GM12878 (cell line): Measurements from ENCODE around the gene ZPR1. TPM values are rescaled to one million over a fixed set of nuclear protein-coding genes. Genes with fewer than 3 reads are reported as not detected.

ENCODE experiments used
- ATAC-seq: fragments of 200-7000 bp; cut with Tn5 transposase; 3 replicates; pipeline ENCODE4 v1.9.1; 2020; ENCODE audit warnings: mild to moderate bottlenecking, moderate library complexity
- BruUV-seq: library from RNA; stranded (reverse); fragments of 400-500 nt; replicated peaks from 2 replicates; lab custom pipeline; 2021; lab: Mats Ljungman, UMichigan
- CTCF ChIA-PET: fragments of 300-600 bp; sonication (Branson Sonifier 250); formaldehyde crosslinking; extraction: SDS; loops from one replicate; lab custom pipeline; 2021; ENCODE audit warnings: inconsistent platforms; lab: Yijun Ruan, JAX
- POLR2A ChIA-PET: fragments of 350-600 bp; formaldehyde crosslinking; extraction: SDS; loops from one replicate; lab custom pipeline; 2021; ENCODE audit warnings: inconsistent platforms; lab: Charles Lee
- RAD21 ChIA-PET: fragments of 300-600 bp; sonication (Branson Sonifier 250); formaldehyde crosslinking; loops from one replicate; lab custom pipeline; 2023; ENCODE audit warnings: antibody characterized with exemption; ENCODE audit not compliant: unreplicated experiment; lab: Charles Lee
- SMC1A ChIA-PET: fragments of 300-600 bp; sonication (Branson Sonifier 250); formaldehyde crosslinking; loops from one replicate; lab custom pipeline; 2023; ENCODE audit not compliant: unreplicated experiment, uncharacterized antibody; lab: Charles Lee
- DNase-seq: peaks from one replicate; pipeline ENCODE4 v3.0.0-alpha.2; 2011; ENCODE audit warnings: low read depth, low spot score
- FAIRE-seq: peaks from 3 replicates; lab custom pipeline; 2011; peaks lifted over from hg19 to GRCh38; lab: Jason Lieb, UNC
- H2AFZ ChIP-seq: 2 replicates; pipeline ENCODE4 v1.6.0; 2011; ENCODE audit warnings: low read depth, low read length, control low read depth; ENCODE audit not compliant: control insufficient read depth
- H3K27ac ChIP-seq: 2 replicates; pipeline ENCODE4 v1.5.1; 2011; ENCODE audit warnings: control low read depth; ENCODE audit not compliant: control insufficient read depth, insufficient read depth
- H3K27me3 ChIP-seq, 2 experiments: replicated peaks in 1 of 2; 2 replicates each; pipeline versions ENCODE4 v1.6.0 to v1.6.1; 2011; ENCODE audit warnings: low read length in 1 of 2; ENCODE audit not compliant: control insufficient read depth in 2 of 2, insufficient read depth in 2 of 2
- H3K36me3 ChIP-seq, 2 experiments: 2 replicates each; pipeline ENCODE4 v1.5.1; 2011; ENCODE audit warnings: low read length in 1 of 2; ENCODE audit not compliant: control insufficient read depth in 2 of 2, insufficient read depth in 2 of 2
- H3K4me1 ChIP-seq: 2 replicates; pipeline ENCODE4 v1.6.1; 2011; ENCODE audit warnings: mild to moderate bottlenecking, low read length, moderate library complexity, mixed read lengths; ENCODE audit not compliant: control insufficient read depth, insufficient read depth
- H3K4me2 ChIP-seq: 2 replicates; pipeline ENCODE4 v1.6.0; 2011; ENCODE audit warnings: control low read depth; ENCODE audit not compliant: control insufficient read depth, insufficient read depth
- H3K4me3 ChIP-seq: fragments of 200-600 bp; sonication (generic); 2 replicates; pipeline ENCODE4 v1.5.1; 2016
- H3K79me2 ChIP-seq: 2 replicates; pipeline ENCODE4 v1.6.0; 2011; ENCODE audit warnings: low read length; ENCODE audit not compliant: control insufficient read depth, insufficient read depth
- H3K9ac ChIP-seq: 2 replicates; pipeline ENCODE4 v1.8.0; 2011; ENCODE audit warnings: low read length, control low read depth, mixed read lengths; ENCODE audit not compliant: control insufficient read depth, insufficient read depth
- H3K9me3 ChIP-seq: replicated peaks from 3 replicates; pipeline ENCODE4 v1.5.1; 2011; ENCODE audit warnings: mild to moderate bottlenecking, low read length; ENCODE audit not compliant: control insufficient read depth, insufficient read depth
- H4K20me1 ChIP-seq: 2 replicates; pipeline ENCODE4 v1.6.0; 2011; ENCODE audit not compliant: control insufficient read depth, insufficient read depth
- CREM ChIP-seq: IDR thresholded peaks from 2 replicates; pipeline ENCODE4 v1.6.1; 2014; ENCODE audit warnings: antibody characterized with exemption, low read depth
- NFYA ChIP-seq: IDR thresholded peaks from 2 replicates; pipeline ENCODE4 v1.6.1; 2011; ENCODE audit warnings: low read depth, mild to moderate bottlenecking, low read length, improper control_type of control experiment, borderline replicate concordance
- PKNOX1 ChIP-seq: fragments of 450-650 bp; IDR thresholded peaks from 2 replicates; pipeline ENCODE4 v1.6.1; 2016; ENCODE audit warnings: mild to moderate bottlenecking
- PRDM15 ChIP-seq: fragments of 450-650 bp; formaldehyde crosslinking; IDR thresholded peaks from 2 replicates; pipeline ENCODE4 v1.4.0; 2020; ENCODE audit warnings: mild to moderate bottlenecking, moderate library complexity
- RELB ChIP-seq: fragments of 450-650 bp; IDR thresholded peaks from 2 replicates; pipeline ENCODE4 v1.6.1; 2017; ENCODE audit warnings: low read depth, mild to moderate bottlenecking, moderate library complexity
- RUNX3 ChIP-seq: IDR thresholded peaks from 2 replicates; pipeline ENCODE4 v1.6.1; 2012; ENCODE audit warnings: low read length, inconsistent platforms
- TCF12 ChIP-seq: IDR thresholded peaks from 2 replicates; pipeline ENCODE4 v1.6.1; 2011; ENCODE audit warnings: low read depth, mild to moderate bottlenecking, low read length
- ZBTB4 ChIP-seq: fragments of 450-650 bp; formaldehyde crosslinking; IDR thresholded peaks from 2 replicates; pipeline ENCODE4 v1.4.0; 2022; ENCODE audit warnings: mild to moderate bottlenecking, moderate library complexity
- ZSCAN29 ChIP-seq: fragments of 450-650 bp; IDR thresholded peaks from 2 replicates; pipeline ENCODE4 v1.6.1; 2017; ENCODE audit warnings: mild to moderate bottlenecking, moderate library complexity
- WGBS: methylation state at CpG from one replicate; pipeline ENCODE4 v1.1.6; 2016; ENCODE audit warnings: low lambda C conversion rate; ENCODE audit not compliant: insufficient replicate concordance, insufficient coverage; ENCODE audit errors: missing lambda C conversion rate; 5-methylcytosine and 5-hydroxymethylcytosine counted together
- in situ Hi-C: fragments of 300-500 bp; cut with MboI; formaldehyde crosslinking; loops from 9 replicates; pipeline ENCODE4 v1.14.3; 2018; ENCODE audit warnings: mixed read lengths
- intact Hi-C: fragments of 100-400 bp; cut with micrococcal nuclease; formaldehyde crosslinking; loops from one replicate; pipeline ENCODE4 v1.14.2; 2022; ENCODE audit not compliant: unreplicated experiment
- polyA plus RNA-seq, 11 experiments: library from polyadenylated mRNA; depleted of rRNA in 4 of 11; unstranded in 6 of 11; stranded (reverse) in 5 of 11; fragments of >200 nt; fragmentation: Nextera tagmentation in 4 of 11; fragmentation: Illumina TruSeq in 1 of 11; extraction: Ambion mirVana in 4 of 11; extraction: Trizol in 1 of 11; gene quantifications; 1 replicate in 1 of 11; 2 replicates in 10 of 11; pipeline versions ENCODE4 v1.2.1 to v1.2.3, GENCODE V29; 2011 to 2016; ENCODE audit warnings: inconsistent platforms in 2 of 11, missing spikeins in 2 of 11, low read depth in 1 of 11
- total RNA-seq, 4 experiments: library from RNA; depleted of rRNA in 3 of 4; stranded (reverse); fragments of >200 nt in 3 of 4; fragmentation: Illumina TruSeq in 1 of 4; extraction: Trizol in 1 of 4; gene quantifications; 2 replicates each; pipeline versions ENCODE4 v1.2.1 to v1.2.3, GENCODE V29; 2013 to 2021

Gene ZPR1
- total and polyA plus RNA-seq, 10 of the 15 experiments (the other 5 are each of a cell fraction or from before 2014, with no cell fraction given) = 9.3 to 89.7 (median 54.7) TPM

DNA sequence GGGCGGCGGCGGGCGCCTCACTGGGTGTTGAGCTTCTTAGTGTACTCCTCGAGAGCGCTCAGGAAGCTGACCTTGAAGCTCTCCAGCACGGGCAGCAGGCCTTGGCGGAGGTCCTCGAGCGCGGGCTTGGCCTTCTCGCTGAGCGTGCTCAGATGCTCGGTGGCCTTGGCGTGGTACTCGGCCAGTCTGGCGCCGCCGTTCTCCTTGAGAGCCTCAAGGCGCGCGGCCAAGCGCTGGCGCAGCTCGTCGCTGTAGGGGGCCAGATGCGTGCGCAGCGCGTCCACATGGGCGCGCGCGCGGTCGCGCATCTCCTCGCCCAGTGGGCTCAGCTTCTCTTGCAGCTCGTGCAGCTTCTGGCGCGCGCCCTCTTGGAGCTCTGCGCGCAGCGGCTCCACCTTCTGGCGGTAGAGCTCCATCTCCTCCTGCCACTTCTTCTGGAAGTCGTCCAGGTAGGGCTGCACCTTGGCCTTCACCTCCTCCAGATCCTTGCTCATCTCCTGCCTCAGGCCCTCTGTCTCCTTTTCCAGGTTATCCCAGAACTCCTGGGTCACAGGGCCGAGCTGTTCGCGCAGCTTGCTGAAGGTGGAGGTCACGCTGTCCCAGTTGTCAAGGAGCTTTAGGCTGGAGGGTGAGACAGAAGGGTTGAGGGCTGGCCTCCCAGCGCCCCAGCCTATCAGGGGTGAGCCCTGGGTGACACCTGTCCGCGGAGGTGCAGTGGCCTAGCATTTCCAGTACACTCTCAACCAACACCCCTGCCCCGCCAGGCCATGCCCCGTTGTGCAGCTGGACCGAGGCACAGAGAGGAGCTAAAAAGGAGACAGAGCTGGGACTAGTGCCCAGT, 48.2 kb upstream of the ZPR1 start:
- DNase-seq (peak; percentile 57), ATAC-seq (peak; percentile 94), FAIRE-seq (peak; percentile 76)
- POLR2A ChIA-PET = interaction anchor here (0.8 to 3.0 kb wide), 9 partner anchors 15 to 396 kb away, joined by 3 to 10 read pairs (median 4); partner anchors contain the start of genes APOA5 and PCSK7
- peak overlapping the region; percentile 20; the same call in 1 of the 2 replicates for H3K27ac ChIP-seq
- no peaks in the 10 kb centered on the region for H3K27me3 ChIP-seq
- H3K9me3 ChIP-seq = no peaks in the 10 kb centered on the region
- no TSS peak for BruUV-seq
- in situ Hi-C loops = no loop called here
- no peaks in the 10 kb centered on the region for H4K20me1 ChIP-seq
- peak overlapping the region; percentile 65 for H3K9ac ChIP-seq
- H3K4me1 ChIP-seq = peaks cover 8% of the 10 kb centered on the region; the same call in 1 of the 2 replicates
- SMC1A ChIA-PET = interaction anchor here (0.6 to 2.8 kb wide), 23 partner anchors 12 to 395 kb away, joined by 3 to 42 read pairs (median 4); partner anchors contain the start of genes APOA5 and ZPR1
- RAD21 ChIA-PET = interaction anchor here (0.6 to 2.7 kb wide), 24 partner anchors 15 to 335 kb away, joined by 3 to 56 read pairs (median 4); partner anchors contain the start of genes APOA5, PAFAH1B2 and ZPR1
- no peaks in the 10 kb centered on the region for H3K79me2 ChIP-seq
- H3K36me3 ChIP-seq = no peaks in the 10 kb centered on the region
- peak overlapping the region; percentile 88 for H2AFZ ChIP-seq
- peak overlapping the region; percentile 52; the same call in 1 of the 2 replicates for H3K4me3 ChIP-seq
- 12% methylated on average over 57 of the region's 57 CpGs for WGBS
- CTCF ChIA-PET = interaction anchor here (0.6 to 7.3 kb wide), 50 partner anchors 9 to 487 kb away, joined by 3 to 183 read pairs (median 4); partner anchors contain the start of genes APOA4, APOA5, BUD13 and PAFAH1B2
- intact Hi-C loops = loop anchor here (1.0 to 5.0 kb wide), 4 partner anchors 45 to 391 kb away; partner anchors contain the start of gene APOA5
- peak overlapping the region; percentile 17 for H3K4me2 ChIP-seq
- TF ChIP-seq NFYA (no peak), PKNOX1 (no peak), PRDM15 (CRISPR knock-in tag) (no peak), CREM (0 out of 2 replicates have a peak, but pooled peaks have one; percentile 31), TCF12 (0 out of 2 replicates have a peak, but pooled peaks have one; percentile 32), RUNX3 (peak; percentile 45; the same call in 1 of the 2 replicates), ZSCAN29 (no peak), ZBTB4 (no peak), RELB (no peak)
